Superior temporal gyrus (tissue), 1 donor: ENCODE results near the gene NMT2.

Source experiments
- DNase-seq: peaks from one replicate; pipeline ENCODE4 v3.0.0-alpha.2; 2016; ENCODE audit errors: extremely low spot score

NMT2 gene

DNA sequence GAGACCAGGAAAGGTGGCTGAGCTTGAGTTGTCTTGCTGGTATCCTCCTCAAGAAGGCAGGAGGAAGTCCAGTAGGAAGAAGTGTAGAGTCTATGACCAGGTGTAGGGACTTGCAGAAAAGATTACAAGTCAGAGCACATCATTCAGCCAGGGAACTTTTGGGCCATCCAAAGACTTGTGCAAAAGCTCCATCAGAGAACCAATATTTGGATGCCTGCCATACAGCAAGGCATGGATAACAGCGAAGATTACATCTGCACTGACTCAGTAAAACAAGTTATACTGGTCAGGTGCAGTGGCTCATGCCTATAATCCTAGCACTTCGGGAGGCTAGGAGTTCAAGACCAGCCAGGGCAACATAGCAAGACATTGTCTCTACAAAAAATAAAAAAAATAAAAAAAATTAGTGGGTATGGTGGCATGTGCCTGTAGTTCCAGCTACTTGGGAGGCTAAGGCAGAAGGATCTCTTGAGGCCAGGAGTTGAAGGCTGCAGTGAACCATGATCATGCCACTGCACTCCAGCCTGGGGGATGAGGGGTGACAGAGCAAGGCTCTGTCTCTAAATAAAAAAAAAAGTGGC lies 13.2 kb upstream of the NMT2 start:
- no peak for DNase-seq

DNA sequence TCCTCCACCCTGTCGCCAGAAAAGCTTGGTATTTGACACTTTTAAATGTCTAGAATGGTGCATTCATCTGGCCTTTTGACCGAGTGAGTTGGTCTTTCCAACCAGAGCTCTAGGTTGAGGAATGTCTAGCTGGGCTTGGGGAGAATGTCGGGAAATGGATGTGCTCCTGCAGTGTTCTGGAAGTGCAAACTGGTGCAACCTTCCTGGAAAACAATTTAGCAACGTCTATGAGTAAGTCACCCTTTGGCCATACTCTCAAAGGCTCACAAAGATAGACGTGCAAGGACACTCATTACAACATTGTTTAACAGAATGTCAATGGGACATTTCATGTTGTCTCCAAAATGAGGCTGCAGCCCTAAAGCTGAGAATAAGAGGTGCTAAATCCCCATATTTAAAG lies 12.2 kb upstream of the NMT2 start:
- no peak for DNase-seq

- no peak for DNase-seq
Measured at GRCh38 chr10:15176269-15176668, 7.8 kb upstream of the NMT2 start.

DNA sequence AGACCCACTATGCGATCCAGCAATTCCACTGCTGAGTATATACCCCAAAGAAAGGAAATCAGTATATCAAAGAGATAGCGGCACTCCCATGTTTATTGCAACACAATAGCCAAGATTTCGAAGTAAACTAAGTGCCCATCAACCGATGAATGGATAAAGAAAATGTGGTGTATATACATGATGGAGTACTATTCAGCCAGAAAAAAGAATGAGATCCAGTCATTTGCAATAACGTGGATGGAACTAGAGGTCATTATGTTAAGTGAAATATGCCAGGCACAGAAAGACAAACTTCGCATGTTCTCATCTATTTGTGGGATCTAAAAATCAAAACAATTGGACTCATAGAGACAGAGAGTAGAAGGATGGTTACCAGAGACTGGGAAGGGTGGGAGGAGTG lies 7.1 kb upstream of the NMT2 start:
- no peak for DNase-seq

- no peak for DNase-seq
Measured at GRCh38 chr10:15172306-15172840, 3.9 kb upstream of the NMT2 start.

GRCh38 chr10:15169555-15170401 lies 1.3 kb upstream of the NMT2 start:
- DNase-seq, result no peak

DNA sequence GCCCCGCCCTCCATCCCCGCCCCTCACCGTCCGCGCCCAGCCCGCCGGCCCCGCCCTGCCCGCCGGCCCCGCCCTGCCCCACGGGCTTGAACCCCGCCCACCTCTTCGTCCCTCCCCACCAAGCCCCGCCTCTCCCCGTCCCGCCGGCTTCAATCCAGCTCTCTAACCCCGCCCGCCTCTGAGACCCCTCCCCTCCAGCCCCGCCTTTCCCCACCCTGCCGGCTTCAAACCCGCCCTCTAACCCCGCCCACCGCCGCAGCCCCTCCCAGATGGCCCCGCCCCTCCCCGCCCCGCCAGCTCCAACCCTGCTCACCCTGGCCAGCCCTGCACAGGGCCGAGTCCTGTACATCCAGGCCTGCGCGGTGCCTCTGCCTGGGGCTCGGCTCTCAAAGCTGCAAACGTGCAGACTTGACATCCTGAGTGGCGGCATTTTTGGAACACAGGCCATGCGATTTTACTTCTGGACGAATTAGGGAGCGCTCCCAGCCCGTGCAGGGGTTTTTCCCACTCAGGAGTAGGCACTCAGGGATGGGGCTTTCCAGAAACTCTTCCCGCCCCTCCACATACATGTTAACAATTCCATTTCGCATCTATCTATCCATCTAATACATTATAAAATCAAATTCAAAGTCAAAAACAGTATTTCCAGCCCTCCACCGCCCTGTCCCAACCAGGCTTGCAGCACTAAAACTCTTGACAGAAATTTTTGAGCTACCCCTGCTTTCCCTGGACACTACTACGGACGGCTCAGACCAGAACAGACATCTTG lies 477 bp upstream of the NMT2 start:
- peak; percentile 80 for DNase-seq

DNA sequence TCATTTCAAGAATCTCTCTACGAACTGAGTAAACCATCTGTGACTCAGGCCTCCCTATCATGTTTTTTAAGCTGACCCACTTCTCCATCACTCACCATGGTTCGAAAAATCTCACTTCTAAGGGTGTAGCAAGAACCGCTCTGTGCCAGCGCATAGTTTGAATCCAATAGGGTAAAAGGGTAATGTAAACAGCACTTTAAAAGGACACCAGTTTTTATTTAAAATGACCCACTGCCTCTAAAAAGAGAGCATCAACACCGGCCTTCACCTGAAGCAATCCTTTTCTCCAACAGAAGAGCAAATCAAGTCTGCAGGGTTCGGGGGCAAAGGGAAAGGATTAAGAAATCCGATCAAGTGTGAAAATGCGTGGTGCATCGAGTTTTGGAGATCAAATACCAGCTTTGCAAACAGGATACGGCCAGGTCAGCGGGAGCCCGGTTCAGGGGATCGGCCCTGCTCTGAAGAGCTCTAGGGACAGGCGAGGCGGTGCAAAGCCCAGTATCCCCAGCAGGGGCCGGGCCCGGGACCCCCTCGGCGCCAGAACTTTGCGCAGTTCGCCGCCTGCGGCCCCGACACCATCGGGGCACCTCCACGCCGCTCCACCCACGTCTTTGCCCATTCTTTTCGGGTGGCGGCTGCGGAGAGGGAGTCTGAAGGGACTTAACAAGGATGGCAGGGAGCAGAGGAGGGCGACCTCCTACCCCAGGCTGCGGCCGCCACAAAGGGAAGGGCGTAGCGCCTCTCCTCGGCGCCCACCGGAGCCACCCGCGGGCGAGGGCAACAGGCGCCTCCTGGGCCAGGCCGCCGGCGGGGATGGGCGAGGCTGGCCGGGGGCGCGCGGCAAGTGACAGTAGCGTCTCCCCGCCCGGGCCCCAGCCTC lies 842 bp downstream of the NMT2 start:
- DNase-seq, result peak; percentile 52

DNA sequence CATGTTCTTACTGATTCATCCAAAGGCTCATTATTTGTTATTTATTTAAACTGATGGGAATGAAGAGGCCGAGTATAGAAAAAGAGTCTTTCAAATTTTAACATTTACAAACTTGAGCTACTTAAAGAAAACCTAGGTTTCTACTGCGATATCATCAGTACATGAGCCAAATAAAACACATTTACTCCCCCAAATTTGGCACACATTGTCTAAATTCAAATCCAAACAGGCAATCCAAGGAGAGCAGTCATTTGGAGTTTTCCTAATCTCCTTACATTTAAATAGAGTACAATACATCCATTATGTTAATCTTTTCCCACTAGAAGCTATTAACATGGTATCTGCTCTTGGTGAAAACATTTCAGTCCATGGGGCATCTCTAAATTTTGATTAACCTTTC lies 2.2 kb downstream of the NMT2 start:
- DNase-seq, result peak; percentile 40

DNA sequence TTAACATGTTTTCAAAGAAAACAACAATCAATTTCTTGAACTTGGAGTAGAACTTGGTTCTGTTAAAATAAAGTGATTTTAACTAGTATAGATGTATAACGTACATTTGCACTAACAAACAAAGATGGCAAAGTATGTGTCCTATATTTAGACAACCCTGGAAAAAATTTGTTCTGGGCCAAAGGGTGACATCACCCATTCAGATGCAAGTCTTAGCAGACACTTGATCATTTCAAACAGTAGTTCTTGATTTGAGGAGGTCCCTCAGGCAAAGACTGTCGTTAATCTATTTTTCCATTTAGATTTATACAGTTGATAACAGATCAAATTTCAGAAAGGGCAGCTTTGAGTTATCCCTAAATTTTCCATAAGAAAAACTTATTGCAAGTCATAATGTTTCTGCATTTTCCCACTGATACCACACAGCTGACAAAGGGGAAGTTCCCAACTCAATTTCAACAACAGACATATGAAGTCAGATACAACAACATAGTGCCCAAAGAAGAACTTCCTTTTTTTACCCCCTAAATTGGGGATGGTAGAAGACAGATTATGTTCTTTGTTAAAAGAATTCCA lies 5.2 kb downstream of the NMT2 start:
- DNase-seq, result no peak

DNA sequence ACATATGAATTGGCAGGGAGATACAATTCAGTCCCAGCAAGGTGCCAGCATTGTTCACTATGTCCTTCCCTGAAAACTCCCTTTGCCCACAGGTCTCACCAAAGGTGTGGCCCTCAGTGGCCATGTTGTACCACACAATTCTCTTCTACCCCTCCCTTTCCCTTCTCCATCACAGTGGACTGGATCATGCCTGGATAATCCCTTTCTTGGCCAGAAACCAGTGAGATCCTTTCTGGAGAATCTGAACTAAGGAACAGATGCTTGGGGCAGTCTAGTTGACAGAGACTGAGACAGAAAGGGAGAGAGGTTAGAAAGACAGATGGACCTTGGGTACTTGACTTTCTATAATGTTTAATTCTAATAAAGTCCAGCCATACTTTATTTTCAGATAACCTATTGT lies 9.5 kb downstream of the NMT2 start:
- DNase-seq, result no peak

- DNase-seq, result no peak
Measured at GRCh38 chr10:15158448-15158847, 10.0 kb downstream of the NMT2 start.

DNA sequence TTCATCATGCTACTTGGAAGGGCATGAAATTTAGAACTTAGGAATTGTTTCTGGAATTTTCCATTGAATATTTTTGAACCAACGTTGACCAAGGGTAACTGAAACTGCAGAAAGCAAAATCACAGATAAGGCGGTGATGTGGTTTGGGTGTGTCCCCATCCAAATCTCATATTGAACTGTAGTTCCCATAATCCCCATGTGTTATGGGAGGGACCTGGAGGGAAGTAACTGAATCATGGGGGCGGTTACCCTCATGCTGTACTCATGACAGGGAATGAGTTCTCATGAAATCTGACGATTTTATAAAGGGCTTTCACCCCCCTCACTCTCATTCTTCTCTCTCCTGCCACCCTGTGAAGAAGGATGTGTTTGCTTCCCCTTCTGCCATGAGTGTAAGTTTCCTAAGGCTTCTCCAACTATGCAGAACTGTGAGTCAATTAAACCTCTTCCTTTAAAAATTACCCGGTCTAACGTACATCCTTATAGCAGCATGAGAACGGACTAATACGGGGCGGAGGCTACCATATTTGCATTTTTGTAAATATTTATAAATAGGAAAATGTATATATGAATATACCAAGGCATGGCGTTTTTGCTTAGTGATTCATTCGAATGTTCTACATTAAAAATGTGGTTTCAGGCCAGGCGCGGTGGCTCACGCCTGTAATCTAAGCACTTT lies 12.4 kb downstream of the NMT2 start:
- DNase-seq, result no peak

DNA sequence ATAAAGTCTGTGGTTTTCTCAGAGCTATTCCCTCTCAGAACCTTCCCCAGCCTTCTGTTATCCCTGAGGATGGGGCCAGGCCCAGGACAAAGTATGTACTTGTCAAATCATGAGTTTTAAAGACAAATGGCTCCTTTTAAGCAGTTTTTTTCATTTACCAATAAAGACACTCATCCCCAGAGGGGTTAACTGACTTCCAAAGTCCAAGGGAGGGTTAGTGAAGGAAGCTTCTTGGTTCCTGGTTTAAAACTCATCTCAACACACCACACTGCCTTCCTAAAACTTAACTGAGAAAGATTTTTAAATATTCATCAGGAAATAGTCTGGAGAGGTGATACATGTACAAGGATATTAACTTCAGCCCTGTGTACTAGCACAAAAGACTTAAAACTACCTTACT lies 15.9 kb downstream of the NMT2 start:
- no peak for DNase-seq

GRCh38 chr10:15150563-15150962 lies 17.9 kb downstream of the NMT2 start:
- DNase-seq, result no peak

- no peak for DNase-seq
Measured at GRCh38 chr10:15149042-15149771, 19.3 kb downstream of the NMT2 start.

GRCh38 chr10:15147594-15148392 lies 20.7 kb downstream of the NMT2 start:
- no peak for DNase-seq

DNA sequence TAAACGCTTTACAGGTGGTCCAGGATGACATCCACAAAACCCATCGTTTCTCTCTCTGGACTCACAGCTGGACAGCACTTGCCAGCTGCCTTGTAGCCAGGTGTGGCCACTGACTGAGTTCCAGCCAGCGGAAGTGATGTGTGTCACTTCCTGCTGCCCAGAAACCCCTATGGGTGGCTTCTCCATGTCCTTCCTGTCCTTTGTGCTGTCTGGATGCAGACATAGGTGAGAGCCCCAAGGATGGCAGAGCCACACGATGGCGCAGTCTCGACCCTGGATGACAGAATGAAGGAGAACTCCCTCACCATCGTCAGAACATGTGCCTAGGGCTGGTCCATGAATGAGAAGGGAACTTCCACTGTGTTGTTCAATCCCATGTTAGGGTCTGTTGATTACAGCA lies 22.1 kb downstream of the NMT2 start:
- no peak for DNase-seq

- no peak for DNase-seq
Measured at GRCh38 chr10:15144788-15145187, 23.7 kb downstream of the NMT2 start.
